ENCODE measurements around the gene ANKRD65. TPM values are rescaled to one million over a fixed set of nuclear protein-coding genes. Genes with fewer than 3 reads are reported as not detected.

Gene ANKRD65
- total RNA-seq, 4 donors from 2014 or later = 4.1 to 15.4 (median 8.7) TPM

DNA sequence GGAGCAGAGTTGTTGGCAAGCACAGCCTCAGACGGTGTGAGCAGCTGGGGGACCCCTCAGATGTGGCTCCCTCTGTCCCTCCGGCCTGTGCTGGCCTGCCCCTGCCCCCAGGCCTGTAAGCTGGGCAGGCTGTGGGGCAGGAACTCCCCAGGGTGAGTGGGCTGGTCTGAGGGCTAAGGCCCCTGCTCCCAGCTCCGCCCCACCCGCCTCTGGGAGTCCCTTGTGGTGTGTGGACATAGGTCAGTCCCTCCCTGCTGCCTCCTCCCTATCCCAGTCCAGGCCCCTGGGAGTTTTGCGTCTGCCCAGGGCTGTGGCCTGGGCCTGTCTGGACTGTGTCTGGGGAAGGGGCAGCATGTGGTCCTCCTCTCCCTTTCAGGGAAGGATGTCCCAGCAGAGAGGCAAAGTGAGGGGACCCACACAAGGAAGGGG lies 10.8 kb upstream of the ANKRD65 start:
- TF ChIP-seq, protein P1, sequence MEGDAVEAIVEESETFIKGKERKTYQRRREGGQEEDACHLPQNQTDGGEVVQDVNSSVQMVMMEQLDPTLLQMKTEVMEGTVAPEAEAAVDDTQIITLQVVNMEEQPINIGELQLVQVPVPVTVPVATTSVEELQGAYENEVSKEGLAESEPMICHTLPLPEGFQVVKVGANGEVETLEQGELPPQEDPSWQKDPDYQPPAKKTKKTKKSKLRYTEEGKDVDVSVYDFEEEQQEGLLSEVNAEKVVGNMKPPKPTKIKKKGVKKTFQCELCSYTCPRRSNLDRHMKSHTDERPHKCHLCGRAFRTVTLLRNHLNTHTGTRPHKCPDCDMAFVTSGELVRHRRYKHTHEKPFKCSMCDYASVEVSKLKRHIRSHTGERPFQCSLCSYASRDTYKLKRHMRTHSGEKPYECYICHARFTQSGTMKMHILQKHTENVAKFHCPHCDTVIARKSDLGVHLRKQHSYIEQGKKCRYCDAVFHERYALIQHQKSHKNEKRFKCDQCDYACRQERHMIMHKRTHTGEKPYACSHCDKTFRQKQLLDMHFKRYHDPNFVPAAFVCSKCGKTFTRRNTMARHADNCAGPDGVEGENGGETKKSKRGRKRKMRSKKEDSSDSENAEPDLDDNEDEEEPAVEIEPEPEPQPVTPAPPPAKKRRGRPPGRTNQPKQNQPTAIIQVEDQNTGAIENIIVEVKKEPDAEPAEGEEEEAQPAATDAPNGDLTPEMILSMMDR (IDR thresholded peaks at IDR 0.05; ENCODE audit: low read depth) = no peak

DNA sequence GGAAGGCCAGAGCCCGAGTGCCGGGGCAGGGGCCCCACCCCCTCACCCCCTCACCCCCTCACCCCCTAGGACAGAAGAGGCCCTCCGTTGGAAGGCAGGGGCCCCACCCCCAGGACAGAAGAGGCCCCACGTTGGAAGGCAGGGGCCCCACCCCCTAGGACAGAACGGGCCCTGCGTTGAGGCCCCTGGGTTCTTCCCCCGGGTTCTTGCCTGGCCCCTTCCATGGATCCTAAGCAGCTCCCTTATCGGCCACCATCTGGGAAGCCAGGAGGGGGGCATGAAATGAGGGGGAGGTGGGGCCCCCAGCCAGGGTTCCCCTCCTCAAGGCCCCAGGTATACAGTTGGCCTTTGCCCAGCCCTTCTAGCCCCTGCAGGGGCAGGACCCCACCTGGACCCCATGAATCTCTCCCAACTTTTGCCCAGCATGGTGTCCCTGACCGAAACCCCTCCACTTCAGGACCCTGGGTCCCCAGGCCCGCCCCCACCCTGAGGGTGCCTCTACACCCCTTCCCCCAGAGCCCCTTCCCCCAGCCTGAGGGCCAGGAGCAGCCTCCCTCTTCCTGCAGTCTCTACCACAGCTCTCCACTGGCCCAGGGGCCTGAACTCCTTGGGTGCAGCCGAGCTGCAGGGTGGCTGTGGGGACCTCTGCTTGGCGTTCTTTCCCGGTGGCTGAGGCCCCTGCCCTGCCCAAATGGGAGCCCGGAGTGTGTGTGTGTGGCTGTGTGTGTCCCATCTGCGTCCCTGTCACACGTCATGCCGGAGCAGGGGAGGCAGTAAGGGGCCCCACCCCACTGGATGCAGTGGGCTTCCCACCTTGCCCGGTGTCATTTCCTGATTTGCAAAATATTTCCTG lies 10.1 kb upstream of the ANKRD65 start:
- TF ChIP-seq, protein P1 (IDR thresholded peaks at IDR 0.05; ENCODE audit: low read depth) = no peak

DNA sequence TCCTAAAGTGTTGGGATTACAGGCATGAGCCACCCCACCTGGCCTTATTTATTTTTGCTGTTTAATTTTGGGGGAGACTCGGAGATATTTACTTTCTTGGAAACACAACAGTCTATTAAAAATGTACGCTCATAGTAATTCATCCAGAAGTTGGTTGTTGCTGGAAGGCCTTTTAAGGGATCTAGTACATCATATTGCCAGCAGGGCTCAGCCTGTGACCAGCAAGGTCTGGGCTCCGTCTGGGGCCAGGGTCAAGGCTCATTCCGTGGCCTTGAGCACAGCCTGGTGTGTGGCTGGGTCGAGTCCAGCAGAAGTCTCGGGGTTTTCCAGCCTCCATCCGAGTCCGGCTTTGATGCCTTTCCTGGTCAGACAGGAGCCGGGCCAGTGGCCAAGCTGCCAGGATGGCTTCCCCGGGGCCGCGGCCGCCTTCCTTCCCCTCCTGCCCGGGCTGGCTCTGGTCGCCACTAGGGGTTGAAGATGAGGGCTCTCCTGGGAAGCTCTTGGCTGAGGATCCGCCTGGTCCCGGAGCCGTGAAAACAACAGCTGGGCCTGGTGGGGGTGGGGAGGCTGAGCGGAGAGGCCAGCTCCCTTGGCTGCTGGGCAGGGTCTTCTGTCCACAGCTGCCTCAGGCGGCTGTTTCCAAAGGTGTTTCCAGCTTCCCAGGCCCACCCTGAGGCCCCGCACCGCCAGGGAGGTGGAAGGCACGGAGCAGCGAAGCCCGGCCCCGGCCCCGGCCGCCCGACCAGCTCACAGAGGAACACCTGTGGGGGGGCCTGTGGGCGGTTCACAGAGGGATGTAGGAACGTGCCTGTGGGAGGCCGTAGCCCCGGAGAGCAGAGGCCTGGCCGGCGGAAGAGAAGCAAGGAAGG lies 9.3 kb upstream of the ANKRD65 start:
- TF ChIP-seq, protein P1 (IDR thresholded peaks at IDR 0.05; ENCODE audit: low read depth) = no peak

DNA sequence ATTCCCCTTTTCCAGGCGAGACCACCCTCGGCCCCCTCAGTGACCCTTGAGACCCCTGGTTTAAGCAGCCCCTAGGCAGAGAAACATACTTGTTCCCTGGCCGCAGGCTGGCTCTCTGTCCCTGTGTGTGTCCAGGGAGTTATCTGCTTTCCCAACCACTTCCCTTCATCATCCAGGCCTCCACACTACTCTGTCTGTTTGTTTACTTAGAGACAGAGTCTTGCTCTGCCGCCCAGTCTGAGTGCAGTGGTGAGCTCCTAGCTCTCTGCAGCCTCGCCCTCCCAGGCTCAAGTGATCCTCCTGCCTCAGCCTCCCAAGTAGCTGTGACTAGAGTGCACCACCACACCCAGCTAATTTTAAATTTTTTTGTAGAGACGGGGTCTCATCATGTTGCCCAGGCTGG lies 8.6 kb upstream of the ANKRD65 start:
- TF ChIP-seq, protein P1 (IDR thresholded peaks at IDR 0.05; ENCODE audit: low read depth) = no peak

DNA sequence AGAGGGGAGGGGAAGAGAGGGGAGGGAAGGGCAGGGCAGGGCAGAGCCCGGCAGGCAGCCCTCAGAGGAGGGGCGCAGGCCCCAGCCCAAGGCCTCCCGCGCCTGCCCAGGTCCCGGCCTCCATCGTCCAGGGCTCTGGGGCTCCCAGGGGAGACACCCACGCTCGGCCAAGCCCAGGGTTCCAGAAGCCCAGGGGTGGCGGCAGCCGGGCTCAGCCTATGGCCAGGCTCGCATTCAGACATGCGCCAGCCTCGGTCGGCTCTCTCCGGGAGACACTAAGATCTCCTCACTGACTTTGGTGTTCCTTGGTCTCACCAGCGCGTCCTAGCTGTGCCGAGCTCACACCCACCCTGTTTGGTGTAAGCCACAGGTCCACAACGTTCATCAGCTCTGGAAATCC lies 7.1 kb upstream of the ANKRD65 start:
- TF ChIP-seq, protein P1 (IDR thresholded peaks at IDR 0.05; ENCODE audit: low read depth) = no peak

DNA sequence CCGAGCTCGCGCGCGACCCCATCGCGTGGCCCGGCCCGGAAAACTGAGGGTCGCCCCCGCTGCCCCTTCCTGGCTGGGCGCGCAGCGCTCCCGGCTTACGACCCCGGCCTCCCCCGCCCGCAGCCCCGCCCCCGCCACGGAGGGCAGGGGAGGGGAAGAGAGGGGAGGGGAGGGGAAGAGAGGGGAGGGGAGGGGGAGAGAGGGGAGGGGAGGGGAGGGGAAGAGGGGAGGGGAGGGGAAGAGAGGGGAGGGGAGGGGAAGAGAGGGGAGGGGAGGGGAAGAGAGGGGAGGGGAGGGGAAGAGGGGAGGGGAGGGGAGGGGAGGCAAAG lies 6.7 kb upstream of the ANKRD65 start:
- TF ChIP-seq, protein P1 (IDR thresholded peaks at IDR 0.05; ENCODE audit: low read depth) = no peak
